Activated CD4-positive, alpha-beta T cell treated with anti-CD3 and anti-CD28 coated beads, Interleukin-2, amount 10 ng/mL, durations not matched to agents 24 days and 14 days (primary cell): ENCODE measurements around the gene CCZ1B. TPM values are rescaled to one million over a fixed set of nuclear protein-coding genes. Genes with fewer than 3 reads are reported as not detected.

Experiments
- total RNA-seq: library from RNA; stranded (reverse); gene quantifications from 2 replicates; pipeline ENCODE4 v1.2.3, GENCODE V29; 2022

The CCZ1B gene
- total RNA-seq, 1 donor from 2014 or later = 83.8 TPM

Other genes starting within 250 kb of the CCZ1B start
- gene ZDHHC4, start 248.8 kb downstream of the CCZ1B start, total RNA-seq = 26.7 and 28.3 TPM in 2 replicates
- gene INTS15, start 236.3 kb downstream of the CCZ1B start, total RNA-seq = 42.5 and 45.1 TPM in 2 replicates
- gene ZNF853, start 210.7 kb downstream of the CCZ1B start, total RNA-seq = 0.33 and 0.42 TPM in 2 replicates
- gene ZNF316, start 189.0 kb downstream of the CCZ1B start, total RNA-seq = 28.8 and 29.4 TPM in 2 replicates
- gene ZNF12, start 119.3 kb downstream of the CCZ1B start, total RNA-seq = 17.9 and 22.8 TPM in 2 replicates
- gene RSPH10B2, start 72.2 kb downstream of the CCZ1B start, total RNA-seq = 0.58 and 0.59 TPM in 2 replicates